ENCODE results near the gene DLL4.

DLL4 gene

GRCh38 chr15:40964006-40964405, 34.9 kb downstream of the DLL4 start:
- no peak overlapping the region for H3K4me3 ChIP-seq (replicated peaks; ENCODE audit: low read depth, low read length)
- DNase-seq (ENCODE audit: extremely low read depth, low read depth), result no peak
- TF ChIP-seq, protein P1, sequence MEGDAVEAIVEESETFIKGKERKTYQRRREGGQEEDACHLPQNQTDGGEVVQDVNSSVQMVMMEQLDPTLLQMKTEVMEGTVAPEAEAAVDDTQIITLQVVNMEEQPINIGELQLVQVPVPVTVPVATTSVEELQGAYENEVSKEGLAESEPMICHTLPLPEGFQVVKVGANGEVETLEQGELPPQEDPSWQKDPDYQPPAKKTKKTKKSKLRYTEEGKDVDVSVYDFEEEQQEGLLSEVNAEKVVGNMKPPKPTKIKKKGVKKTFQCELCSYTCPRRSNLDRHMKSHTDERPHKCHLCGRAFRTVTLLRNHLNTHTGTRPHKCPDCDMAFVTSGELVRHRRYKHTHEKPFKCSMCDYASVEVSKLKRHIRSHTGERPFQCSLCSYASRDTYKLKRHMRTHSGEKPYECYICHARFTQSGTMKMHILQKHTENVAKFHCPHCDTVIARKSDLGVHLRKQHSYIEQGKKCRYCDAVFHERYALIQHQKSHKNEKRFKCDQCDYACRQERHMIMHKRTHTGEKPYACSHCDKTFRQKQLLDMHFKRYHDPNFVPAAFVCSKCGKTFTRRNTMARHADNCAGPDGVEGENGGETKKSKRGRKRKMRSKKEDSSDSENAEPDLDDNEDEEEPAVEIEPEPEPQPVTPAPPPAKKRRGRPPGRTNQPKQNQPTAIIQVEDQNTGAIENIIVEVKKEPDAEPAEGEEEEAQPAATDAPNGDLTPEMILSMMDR (IDR thresholded peaks at IDR 0.05; ENCODE audit: low read depth, low read length, missing control alignments), result no peak

DNA sequence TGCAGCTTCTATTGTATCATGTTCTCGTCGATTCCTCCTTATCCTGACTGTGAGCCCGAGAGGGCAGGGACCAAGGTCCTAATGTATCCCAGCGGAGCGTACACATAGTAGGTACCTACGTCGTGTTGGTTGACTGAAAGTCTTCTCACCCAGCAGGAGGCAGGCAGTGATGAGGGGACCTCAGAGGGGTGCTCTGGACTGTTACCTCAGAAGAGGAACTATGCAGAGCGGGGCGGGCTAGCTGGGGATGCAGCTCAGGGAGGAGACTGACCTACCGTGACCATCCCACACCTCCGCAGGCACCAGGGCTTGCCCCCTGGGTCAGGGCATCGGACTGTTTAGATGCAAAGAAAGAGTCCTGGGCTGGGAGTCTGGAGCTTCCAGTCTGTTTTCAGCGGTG, 35.5 kb downstream of the DLL4 start:
- DNase-seq (ENCODE audit: extremely low read depth, low read depth), result no peak
- no peak overlapping the region for H3K4me3 ChIP-seq (replicated peaks; ENCODE audit: low read depth, low read length)
- TF ChIP-seq, protein P1 (IDR thresholded peaks at IDR 0.05; ENCODE audit: low read depth, low read length, missing control alignments), result no peak

DNA sequence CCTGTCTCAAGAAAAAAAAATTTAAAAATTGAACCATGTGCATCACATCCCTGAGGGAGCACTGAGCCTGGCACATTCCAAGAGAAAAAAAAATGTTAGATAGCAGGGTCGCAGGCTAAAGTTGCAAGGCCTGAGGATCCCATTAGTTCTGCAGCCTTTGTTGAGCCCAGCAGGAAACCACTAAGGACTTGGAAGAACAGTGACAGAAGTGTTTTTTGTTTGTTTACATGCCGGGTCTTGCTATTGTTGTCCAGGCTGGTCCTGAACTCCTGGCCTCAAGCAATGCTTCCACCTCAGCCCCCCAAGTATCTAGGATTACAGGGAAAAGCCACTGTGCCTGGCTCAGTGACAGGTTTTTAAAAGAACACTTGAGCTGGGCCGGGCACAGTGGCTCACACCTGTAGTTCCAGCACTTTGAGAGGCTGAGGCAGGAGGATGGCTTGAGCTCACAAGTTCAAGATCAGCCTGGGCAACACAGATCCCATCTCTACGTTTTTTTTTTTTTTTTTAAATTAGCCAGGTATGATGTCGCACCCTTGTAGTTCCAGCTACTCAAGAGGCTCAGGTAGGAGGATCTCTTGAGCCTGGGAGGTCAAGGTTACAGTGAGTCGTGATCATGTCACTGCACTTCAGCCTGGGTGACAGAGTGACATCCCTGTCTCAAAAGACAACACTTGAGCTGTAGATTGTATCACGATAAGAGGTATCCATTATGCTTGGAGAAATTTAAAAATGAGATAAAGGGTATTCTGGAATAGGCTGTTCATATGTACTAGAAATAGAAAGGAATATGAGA, 39.3 kb downstream of the DLL4 start:
- TF ChIP-seq, protein P1 (IDR thresholded peaks at IDR 0.05; ENCODE audit: low read depth, low read length, missing control alignments), result no peak
- no peak overlapping the region for H3K4me3 ChIP-seq (replicated peaks; ENCODE audit: low read depth, low read length)
- no peak for DNase-seq (ENCODE audit: extremely low read depth, low read depth)

GRCh38 chr15:40969363-40969762, 40.2 kb downstream of the DLL4 start:
- no peak overlapping the region for H3K4me3 ChIP-seq (replicated peaks; ENCODE audit: low read depth, low read length)
- TF ChIP-seq, protein P1 (IDR thresholded peaks at IDR 0.05; ENCODE audit: low read depth, low read length, missing control alignments), result no peak
- no peak for DNase-seq (ENCODE audit: extremely low read depth, low read depth)

DNA sequence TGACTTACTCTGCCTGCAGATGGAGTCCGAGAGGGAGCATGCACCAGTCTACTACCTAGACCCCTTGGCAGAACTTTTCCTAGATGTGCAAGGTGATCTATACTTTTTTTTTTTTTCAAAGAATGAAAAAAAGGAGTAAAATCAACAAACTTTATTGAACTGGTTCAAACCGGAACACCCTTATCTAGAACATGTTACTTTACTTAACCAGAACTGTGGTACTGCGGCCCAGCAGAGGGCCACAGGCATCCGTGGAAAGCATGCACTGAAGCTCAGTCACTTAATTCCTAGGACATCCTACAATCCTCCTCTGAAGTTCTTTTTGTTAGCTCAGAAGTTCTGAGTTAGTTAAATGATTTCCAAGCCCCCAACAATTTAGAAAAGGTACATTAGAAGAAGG, 45.7 kb downstream of the DLL4 start:
- no peak overlapping the region for H3K4me3 ChIP-seq (replicated peaks; ENCODE audit: low read depth, low read length)
- TF ChIP-seq, protein P1 (IDR thresholded peaks at IDR 0.05; ENCODE audit: low read depth, low read length, missing control alignments), result no peak
- no peak for DNase-seq (ENCODE audit: extremely low read depth, low read depth)

DNA sequence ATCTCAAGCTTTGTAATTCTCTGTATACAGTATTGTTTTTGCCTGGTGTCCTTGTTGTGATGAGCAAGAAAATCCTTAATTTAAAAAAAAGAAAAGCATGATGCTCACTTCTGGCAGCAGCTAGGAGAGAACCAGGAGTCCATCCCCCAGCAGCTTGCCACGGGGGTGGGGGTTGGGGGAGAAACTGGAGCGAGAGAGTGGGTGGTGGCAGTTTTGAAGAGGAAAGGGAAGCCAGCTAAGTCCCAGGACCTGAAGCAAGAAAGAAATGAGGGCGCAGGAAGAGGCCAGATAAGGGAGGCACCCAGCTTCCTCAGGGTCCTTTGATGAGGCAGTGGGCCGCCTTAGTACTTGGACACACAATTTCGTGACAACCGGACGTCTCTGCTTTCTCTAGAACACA, 47.7 kb downstream of the DLL4 start:
- TF ChIP-seq, protein P1 (IDR thresholded peaks at IDR 0.05; ENCODE audit: low read depth, low read length, missing control alignments), result no peak

DNA sequence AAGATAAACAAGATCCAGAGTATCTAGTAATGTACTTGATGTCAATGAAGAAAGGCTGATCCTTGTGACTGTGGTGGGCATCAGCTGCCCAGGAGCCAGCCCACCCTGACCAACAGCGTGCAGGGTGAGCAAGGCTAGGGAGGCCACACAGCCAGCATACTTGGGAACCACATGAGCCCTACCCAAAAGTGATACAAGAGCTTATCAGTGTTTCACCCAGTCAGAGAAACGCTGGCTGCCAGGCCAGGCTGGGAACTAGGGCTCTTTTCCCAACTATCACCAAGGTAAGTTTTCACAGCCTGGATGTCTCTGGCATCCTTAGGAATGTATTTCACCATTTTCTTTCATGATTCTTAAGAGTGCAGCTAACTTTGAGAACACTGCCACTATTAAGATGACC, 49.0 kb downstream of the DLL4 start:
- DNase-seq (ENCODE audit: extremely low read depth, low read depth), result no peak
- TF ChIP-seq, protein P1 (IDR thresholded peaks at IDR 0.05; ENCODE audit: low read depth, low read length, missing control alignments), result no peak
- H3K4me3 ChIP-seq (replicated peaks; ENCODE audit: low read depth, low read length), result no peak overlapping the region

More for the DNA sequence above, 47.7 kb downstream of the DLL4 start:
- H3K4me3 ChIP-seq (replicated peaks; ENCODE audit: low read depth, low read length), result no peak overlapping the region
- no peak for DNase-seq (ENCODE audit: extremely low read depth, low read depth)

Data from HFF-Myc (cell line).